A673 (cell line): ENCODE data around the gene EPHA10. TPM values are rescaled to one million over a fixed set of nuclear protein-coding genes. Genes with fewer than 3 reads are reported as not detected.

ENCODE experiments used
- Bru-seq: library from RNA; stranded (reverse); fragments of 400-500 nt; gene quantifications from one replicate; lab custom pipeline; 2021; lab: Mats Ljungman, UMichigan
- BruChase-seq, 2 experiments: library from RNA; stranded (reverse); fragments of 400-500 nt; gene quantifications; one replicate each; lab custom pipeline; 2021; lab: Mats Ljungman, UMichigan
- BruUV-seq: library from RNA; stranded (reverse); fragments of 400-500 nt; replicated peaks from 2 replicates; lab custom pipeline; 2021; lab: Mats Ljungman, UMichigan
- CTCF ChIA-PET: fragments of 300-600 bp; sonication (Branson Sonifier 250); formaldehyde crosslinking; loops from one replicate; lab custom pipeline; 2022; ENCODE audit warnings: antibody characterized with exemption; lab: Charles Lee
- POLR2A ChIA-PET: fragments of 300-600 bp; sonication (Branson Sonifier 250); formaldehyde crosslinking; loops from one replicate; lab custom pipeline; 2022; ENCODE audit warnings: antibody characterized with exemption; ENCODE audit not compliant: low non-redundant PET; lab: Charles Lee
- DNase-seq: peaks from one replicate; pipeline ENCODE4 v3.0.0-alpha.2; 2015; ENCODE audit warnings: low spot score
- H3K27ac ChIP-seq: fragments of 200-600 bp; sonication (generic); 2 replicates; pipeline ENCODE4 v1.5.1; 2016; ENCODE audit warnings: mixed run types, low read depth, mild to moderate bottlenecking, mixed read lengths, antibody characterized with exemption, low read length; ENCODE audit not compliant: poor library complexity, severe bottlenecking
- H3K27me3 ChIP-seq: fragments of 200-600 bp; sonication (generic); replicated peaks from 2 replicates; pipeline ENCODE4 v1.6.1; 2017; ENCODE audit warnings: mixed run types, low read depth, mild to moderate bottlenecking, mixed read lengths, antibody characterized with exemption, low read length; ENCODE audit not compliant: insufficient read depth, poor library complexity
- H3K36me3 ChIP-seq: fragments of 200-600 bp; sonication (generic); 2 replicates; pipeline ENCODE4 v1.6.1; 2016; ENCODE audit warnings: mixed run types, mild to moderate bottlenecking, mixed read lengths, antibody characterized with exemption, low read length; ENCODE audit not compliant: insufficient read depth, poor library complexity, severe bottlenecking
- H3K4me1 ChIP-seq: fragments of 200-600 bp; sonication (generic); 2 replicates; pipeline ENCODE4 v1.6.1; 2017; ENCODE audit warnings: mixed run types, mild to moderate bottlenecking, mixed read lengths, antibody characterized with exemption, low read length; ENCODE audit not compliant: insufficient read depth, poor library complexity, severe bottlenecking
- H3K4me3 ChIP-seq: fragments of 200-600 bp; sonication (generic); 2 replicates; pipeline ENCODE4 v1.5.1; 2016; ENCODE audit warnings: low read depth, mixed run types, mild to moderate bottlenecking, mixed read lengths, low read length; ENCODE audit not compliant: poor library complexity, severe bottlenecking
- H3K9me3 ChIP-seq: fragments of 200-600 bp; sonication (generic); 2 replicates; pipeline ENCODE4 v1.6.1; 2016; ENCODE audit warnings: mixed run types, low read depth, mild to moderate bottlenecking, mixed read lengths, antibody characterized with exemption, low read length; ENCODE audit not compliant: poor library complexity, severe bottlenecking
- EZH2 ChIP-seq: fragments of 200-600 bp; sonication (generic); IDR thresholded peaks from 2 replicates; pipeline ENCODE4 v1.6.1; 2017; ENCODE audit warnings: borderline replicate concordance, low read depth, mild to moderate bottlenecking, mixed read lengths, antibody characterized with exemption, low read length; ENCODE audit not compliant: poor library complexity, severe bottlenecking
- intact Hi-C: fragments of 100-400 bp; cut with micrococcal nuclease; formaldehyde crosslinking; loops from one replicate; pipeline ENCODE4 v1.10.0; 2022; ENCODE audit not compliant: unreplicated experiment
- long read RNA-seq: library from polyadenylated mRNA; stranded (forward); transcript quantifications from one replicate; pipeline ENCODE4 v2.0.0, GENCODE V29; 2022
- total RNA-seq: library from RNA; stranded (reverse); gene quantifications from 2 replicates; pipeline ENCODE4 v1.2.3, GENCODE V29; 2021
- TF ChIP-seq, protein P1 (sequence below): fragments of 300-800, 200-600 bp; sonication (generic); conservative IDR thresholded peaks from 2 replicates; pipeline ENCODE4 v1.5.1; 2017; ENCODE audit warnings: low read depth, mild to moderate bottlenecking, antibody characterized with exemption, low read length, moderate library complexity, mixed read lengths

EPHA10 gene
- total RNA-seq (not detected in 2 replicates), Bru-seq, nascent RNA (percentile 2 among the genes with signal in this experiment), BruChase-seq, experiment 1, labeled RNA remaining after a 2-hour chase (percentile 2 among the genes with signal in this experiment), BruChase-seq, experiment 2, labeled RNA remaining after a 6-hour chase (not detected)
- long read RNA-seq, result 0 reads

- no peak for DNase-seq
- intact Hi-C loops, result no loop called here
- H3K4me1 ChIP-seq, result no peaks in the 10 kb centered on the region
- no peaks in the 10 kb centered on the region for H3K36me3 ChIP-seq
- no peak within 1 kb of the TSS for H3K27ac ChIP-seq
- ChIA-PET POLR2A (no interaction called here), CTCF (interaction anchor here (0.6 kb wide), 1 partner anchor 31 kb away, joined by 5 read pairs; no protein-coding TSS in a partner anchor)
- H3K4me3 ChIP-seq, result no peak within 1 kb of the TSS
- TF ChIP-seq, protein P1, sequence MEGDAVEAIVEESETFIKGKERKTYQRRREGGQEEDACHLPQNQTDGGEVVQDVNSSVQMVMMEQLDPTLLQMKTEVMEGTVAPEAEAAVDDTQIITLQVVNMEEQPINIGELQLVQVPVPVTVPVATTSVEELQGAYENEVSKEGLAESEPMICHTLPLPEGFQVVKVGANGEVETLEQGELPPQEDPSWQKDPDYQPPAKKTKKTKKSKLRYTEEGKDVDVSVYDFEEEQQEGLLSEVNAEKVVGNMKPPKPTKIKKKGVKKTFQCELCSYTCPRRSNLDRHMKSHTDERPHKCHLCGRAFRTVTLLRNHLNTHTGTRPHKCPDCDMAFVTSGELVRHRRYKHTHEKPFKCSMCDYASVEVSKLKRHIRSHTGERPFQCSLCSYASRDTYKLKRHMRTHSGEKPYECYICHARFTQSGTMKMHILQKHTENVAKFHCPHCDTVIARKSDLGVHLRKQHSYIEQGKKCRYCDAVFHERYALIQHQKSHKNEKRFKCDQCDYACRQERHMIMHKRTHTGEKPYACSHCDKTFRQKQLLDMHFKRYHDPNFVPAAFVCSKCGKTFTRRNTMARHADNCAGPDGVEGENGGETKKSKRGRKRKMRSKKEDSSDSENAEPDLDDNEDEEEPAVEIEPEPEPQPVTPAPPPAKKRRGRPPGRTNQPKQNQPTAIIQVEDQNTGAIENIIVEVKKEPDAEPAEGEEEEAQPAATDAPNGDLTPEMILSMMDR, result no peak
- peak; percentile 83 for TF ChIP-seq EZH2
- no peaks in the 10 kb centered on the region for H3K9me3 ChIP-seq
- BruUV-seq, result no TSS peak
- peaks cover 87% of the 10 kb centered on the region for H3K27me3 ChIP-seq
Observed at GRCh38 chr1:37764888-37765441, at the start of gene EPHA10. TSS of gene EPHA10 (minus strand) at chr1:37765120. CDS start at chr1:37765066, 54 bp downstream.

DNA sequence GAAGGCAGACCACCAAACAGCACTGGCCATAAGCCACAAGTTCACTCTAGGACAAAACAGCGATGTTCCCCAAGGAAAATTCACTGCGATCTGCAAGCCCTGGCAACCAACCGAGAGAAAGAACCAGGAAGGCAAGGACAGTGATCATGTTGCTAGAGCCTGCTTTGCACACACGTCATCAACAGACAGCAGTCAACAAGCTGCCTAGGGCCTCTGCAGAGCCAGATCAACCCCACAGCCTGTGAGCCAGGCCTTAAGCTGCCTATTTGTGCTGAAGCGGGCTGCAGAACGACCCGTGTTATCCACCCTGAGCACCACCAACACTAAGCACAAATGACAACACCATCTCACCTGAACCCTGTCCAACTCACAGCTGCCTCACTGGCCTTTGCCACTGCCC lies 49.3 kb upstream of the EPHA10 start:
- no peak overlapping the region for H3K4me3 ChIP-seq
- POLR2A ChIA-PET, result no interaction called here
- no peak overlapping the region for H3K27ac ChIP-seq
- H3K9me3 ChIP-seq, result no peaks in the 10 kb centered on the region
- H3K36me3 ChIP-seq, result peaks cover 3% of the 10 kb centered on the region
- intact Hi-C loops, result no loop called here
- no TSS peak for BruUV-seq
- H3K27me3 ChIP-seq, result no peaks in the 10 kb centered on the region
- no peak for TF ChIP-seq EZH2
- TF ChIP-seq, protein P1, result no peak
- H3K4me1 ChIP-seq, result peaks cover 5% of the 10 kb centered on the region
- no peak for DNase-seq
- CTCF ChIA-PET, result interaction anchor here (0.6 kb wide), 1 partner anchor 46 kb away, joined by 7 read pairs; no protein-coding TSS in a partner anchor

- POLR2A ChIA-PET, result no interaction called here
- TF ChIP-seq EZH2, result no peak
- TF ChIP-seq, protein P1, result no peak
- TSS peak; percentile 18 for BruUV-seq
- no peak overlapping the region for H3K27ac ChIP-seq
- no peak overlapping the region for H3K4me3 ChIP-seq
- CTCF ChIA-PET, result interaction anchor here (0.6 kb wide), 1 partner anchor 46 kb away, joined by 7 read pairs; no protein-coding TSS in a partner anchor
- H3K9me3 ChIP-seq, result no peaks in the 10 kb centered on the region
- peaks cover 3% of the 10 kb centered on the region for H3K36me3 ChIP-seq
- no peaks in the 10 kb centered on the region for H3K27me3 ChIP-seq
- no peak for DNase-seq
- intact Hi-C loops, result no loop called here
- peaks cover 8% of the 10 kb centered on the region for H3K4me1 ChIP-seq
Observed at GRCh38 chr1:37813529-37814145, 48.7 kb upstream of the EPHA10 start.
